GM18909 (cell line): Measurements from ENCODE around the gene TOR4A.

ENCODE experiments used
- ATAC-seq: cut with Tn5 transposase; IDR thresholded peaks from one replicate; pipeline ENCODE4 v1.9.1; 2021; ENCODE audit warnings: mild to moderate bottlenecking; ENCODE audit not compliant: unreplicated experiment, poor library complexity

Gene TOR4A

DNA sequence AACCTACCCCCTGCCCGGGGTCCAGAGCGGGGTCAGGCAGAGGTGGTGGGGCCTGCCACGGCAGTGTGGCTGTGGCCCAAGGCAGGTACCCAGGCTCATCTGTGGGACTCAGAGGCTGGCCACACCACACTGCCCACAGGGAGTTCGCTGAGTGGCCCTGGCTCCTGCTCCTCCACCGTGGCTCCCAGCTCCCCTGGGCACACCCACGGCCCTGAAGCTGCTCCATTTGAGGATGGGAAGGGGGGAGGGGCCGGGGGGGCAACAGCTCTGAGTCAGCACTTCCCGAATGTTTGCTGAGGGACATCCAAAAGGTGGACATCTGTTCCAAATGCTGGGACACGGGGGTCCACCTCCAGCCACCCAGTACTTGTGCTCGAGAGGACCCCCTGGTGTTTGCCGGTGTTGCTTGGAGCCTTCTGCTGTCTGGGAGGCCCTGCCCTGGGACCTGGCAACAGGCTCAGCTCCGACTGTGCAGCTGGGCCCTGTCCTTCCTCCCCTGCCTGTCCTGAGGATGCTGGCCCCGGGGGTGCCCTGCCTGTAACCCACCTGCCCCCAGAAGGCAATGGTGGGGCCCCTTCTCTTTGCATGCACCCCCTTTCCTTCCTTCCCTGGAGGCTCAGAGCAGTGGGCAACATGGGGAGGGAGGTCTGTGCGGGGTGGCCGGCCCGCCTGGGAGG, 27.0 kb downstream of the TOR4A start:
- no peak for ATAC-seq

- ATAC-seq: no peak
These were observed 27.7 kb downstream of the TOR4A start for GRCh38 chr9:137305060-137305797.

- ATAC-seq: no peak
These were observed 28.2 kb downstream of the TOR4A start for GRCh38 chr9:137305798-137306065.

- no peak for ATAC-seq
These were observed 28.7 kb downstream of the TOR4A start for GRCh38 chr9:137306066-137306849.

GRCh38 chr9:137306850-137307254, 29.3 kb downstream of the TOR4A start:
- ATAC-seq: no peak

GRCh38 chr9:137307255-137308056, 29.9 kb downstream of the TOR4A start:
- ATAC-seq: no peak

DNA sequence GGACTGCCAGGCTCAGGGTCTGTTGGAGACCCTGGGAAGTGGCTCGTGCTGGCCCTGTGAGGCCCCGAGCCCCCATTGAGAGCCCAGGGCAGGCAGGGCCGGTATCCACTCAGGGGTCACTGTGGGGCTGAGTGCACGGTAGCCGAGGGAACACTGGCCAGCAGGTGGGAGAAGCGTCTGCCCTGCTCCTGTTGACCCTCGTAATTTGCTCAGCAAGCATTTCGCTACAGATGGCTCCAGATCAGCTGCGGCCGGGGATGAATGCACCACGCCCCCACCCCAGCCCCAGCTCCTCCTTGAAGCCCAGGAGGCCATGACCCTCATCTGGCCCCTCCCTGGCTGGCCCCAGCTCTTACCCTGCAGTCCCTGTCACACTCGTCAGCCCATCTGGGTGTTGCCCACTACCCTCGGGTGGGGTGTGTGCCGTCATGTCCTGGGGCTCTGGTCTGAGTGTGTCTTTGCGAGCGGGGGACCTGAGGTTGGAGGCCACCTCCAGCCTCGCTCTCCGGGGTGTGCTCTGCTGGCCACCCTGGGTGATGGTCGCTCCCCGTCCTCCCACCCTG, 30.6 kb downstream of the TOR4A start:
- no peak for ATAC-seq

DNA sequence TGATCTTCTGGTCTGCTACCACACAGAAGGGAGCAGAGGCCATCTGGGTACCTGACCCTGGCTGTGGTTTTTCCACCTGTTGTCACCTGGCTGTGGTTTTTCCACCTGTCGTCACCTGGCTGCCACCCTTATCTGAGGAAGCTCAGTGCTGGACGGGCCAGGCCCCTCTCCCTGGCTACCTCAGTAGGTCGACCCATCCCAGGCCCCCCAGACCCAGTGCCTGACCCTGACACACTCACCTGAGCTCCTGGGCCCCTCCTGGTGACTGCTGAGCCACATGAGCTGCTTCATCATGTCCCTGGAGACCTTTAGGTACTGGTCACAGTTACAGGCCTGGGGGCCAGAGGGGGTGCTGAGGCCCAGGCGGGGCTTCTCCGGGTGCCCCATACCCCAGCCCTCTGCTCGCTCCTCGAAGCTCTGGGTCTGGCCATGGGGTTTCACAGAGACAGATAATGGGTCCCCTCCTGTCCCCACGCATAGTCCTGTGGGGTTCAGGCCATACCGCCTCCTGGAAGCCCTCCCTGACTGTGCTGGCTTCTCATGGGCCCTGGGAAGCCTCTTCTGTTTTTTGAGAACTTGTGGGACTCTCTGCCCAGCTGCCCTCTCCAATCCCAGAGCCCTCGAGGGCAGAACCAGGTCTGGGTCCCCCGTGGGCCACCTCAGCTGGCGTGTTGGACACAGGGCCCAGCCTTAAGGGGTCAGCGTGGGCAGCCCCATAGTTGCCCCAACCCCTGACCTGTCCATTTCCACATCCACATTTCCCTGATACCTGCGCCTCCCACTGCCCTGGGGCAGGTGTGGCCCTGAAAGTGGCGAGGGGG, 32.1 kb downstream of the TOR4A start:
- no peak for ATAC-seq

DNA sequence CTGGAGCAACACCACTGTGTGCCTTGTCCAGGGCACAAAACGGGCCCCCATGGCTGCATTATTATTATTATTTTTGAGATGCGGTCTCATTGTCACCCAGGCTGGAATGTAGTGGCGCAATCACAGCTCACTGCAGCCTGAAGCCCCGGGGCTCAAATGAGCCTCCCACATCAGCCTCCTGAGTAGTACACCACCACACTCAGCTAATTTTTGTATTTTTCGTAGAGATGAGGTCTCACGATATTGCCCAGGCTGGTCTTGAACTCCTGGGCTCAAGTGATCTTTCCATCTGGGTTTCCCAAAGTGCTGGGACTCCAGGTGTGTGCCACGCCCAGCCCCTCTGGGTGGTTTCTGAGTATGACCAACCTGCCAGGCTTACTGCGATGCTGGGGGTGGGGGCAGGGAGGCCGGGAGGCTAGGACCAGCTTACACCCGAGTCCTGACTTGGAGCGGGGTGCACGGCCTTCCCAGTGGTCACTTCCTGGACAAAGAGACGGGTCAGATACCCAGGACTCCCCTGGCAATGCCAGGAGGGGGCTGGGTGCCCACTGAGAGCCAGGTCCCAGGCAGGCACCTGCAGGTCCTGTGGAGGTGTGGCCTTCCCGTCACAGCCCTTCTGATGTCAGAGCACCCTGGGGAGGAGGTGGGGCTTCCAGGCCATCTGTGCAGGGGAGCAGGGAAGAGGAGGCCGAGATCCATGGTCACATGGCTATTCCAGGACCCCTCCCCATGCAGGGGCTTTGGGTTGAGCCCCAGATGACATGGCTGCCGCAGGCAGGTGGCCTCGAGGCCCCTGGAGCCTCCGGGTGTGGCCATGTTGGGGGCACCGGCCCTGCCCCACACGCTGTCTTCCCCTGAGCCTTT, 32.9 kb downstream of the TOR4A start:
- ATAC-seq: no peak

DNA sequence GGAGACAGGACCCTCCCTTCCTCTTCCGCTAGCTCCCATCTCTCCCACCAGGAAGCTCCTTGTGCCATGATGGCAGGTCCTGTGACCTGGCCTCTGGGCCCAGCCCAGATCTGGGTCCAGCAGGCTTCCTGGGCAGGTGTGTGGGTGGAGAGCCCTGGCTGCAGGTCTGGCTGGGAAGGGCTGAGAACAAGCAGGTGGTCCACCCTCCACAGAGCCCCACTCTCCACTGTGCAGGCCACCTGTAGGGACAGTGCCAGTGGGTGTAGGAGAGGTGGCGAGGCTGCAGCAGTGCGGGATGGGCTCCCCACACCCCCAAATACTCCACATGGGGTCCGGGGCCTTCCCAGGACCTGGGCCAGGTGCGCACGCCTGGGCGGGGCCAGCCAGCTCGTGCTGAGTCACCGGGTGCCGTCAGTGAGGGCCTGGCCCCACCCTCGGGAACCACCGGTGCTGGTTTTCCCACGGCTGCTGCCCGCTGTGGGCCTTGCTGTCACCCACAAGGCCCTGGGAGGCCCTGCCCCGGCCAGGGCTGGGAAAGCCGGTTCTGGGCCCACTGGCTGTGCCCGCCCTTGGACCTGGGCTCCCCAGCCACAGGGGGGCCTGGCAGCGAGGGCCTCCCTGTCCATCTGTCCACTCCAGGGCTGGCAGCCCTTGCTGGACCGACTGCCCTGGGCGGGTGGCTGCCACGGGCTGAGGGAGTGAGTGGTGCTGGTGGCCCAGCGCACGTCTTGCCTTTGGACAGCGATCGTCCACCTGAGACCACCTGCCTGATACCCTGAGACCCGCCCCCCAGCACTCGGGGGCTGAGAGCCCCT, 33.9 kb downstream of the TOR4A start:
- no peak for ATAC-seq

DNA sequence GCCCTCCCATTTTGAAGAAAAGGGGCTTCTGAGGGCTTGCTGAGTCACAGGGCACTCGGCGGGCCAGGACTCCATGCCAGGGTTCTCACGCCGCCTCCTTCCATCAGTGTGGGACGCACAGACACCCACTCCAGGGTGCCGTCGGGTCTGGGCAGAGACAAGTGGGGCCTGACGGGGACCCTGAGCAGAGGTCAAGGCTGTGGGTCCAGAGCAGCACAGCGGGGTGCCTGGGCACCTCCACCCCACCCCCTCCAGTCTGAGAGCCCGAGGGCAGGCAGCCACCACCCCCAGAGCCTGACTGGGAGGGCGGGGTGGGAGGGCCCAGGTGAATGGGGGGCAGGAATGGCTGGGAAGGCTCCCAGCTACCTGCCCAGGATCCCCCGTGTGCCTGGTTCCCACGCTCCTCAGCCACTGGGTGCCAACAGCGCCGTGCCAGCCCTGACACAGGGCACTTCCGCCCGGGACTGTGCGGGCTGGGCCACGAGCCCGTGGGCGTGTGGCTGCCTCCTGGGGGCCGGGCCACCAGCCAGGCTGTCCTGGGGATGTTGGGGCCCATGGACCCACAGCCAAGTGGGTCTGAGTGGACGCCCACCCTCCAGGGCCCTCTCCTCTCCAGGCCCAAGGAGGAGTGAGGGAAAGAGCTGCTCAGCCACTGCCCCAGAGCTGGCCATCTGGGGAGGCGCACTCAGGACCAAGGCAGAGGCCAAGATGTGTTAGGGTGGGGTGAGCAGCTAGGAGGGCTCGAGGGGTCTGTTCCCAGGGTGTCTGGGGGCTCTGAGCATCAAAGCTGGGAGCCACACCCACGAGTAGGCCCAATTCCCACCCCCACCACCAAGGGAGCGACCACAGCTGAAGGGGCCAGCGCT, 34.7 kb downstream of the TOR4A start:
- ATAC-seq: no peak

- no peak for ATAC-seq
These were observed 35.4 kb downstream of the TOR4A start for GRCh38 chr9:137312852-137313325.

DNA sequence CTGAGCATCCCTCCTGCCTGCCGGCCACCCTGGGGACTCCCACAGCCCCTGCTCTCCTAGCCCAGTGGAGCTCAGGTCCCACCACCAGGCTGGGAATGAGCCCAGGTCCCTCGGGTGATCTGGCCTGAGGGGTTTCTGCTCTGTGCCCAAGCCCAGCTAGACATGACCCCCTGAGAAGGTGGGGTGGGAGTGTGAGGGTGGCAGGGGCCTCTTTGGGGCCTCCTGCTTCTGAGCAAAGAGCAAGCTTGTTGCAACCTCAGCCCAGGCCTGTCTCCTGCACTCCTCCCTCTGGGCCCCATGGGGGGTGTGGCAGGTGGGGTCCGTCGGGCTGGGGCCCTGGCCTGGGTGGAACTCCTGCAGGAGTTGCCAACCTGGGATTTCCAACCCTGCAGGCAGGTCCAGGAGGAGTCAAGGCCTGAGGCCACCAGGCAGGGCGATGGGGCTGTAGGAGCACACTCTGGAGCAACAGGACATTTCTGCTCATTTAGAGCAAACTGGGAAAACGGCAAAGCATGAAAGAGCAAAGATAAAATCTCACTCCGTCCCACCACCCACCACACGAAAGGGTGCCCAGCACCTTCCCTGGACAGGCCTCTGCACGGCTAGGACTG, 35.9 kb downstream of the TOR4A start:
- ATAC-seq: no peak

- ATAC-seq: no peak
These were observed 36.5 kb downstream of the TOR4A start for GRCh38 chr9:137313956-137314560.

DNA sequence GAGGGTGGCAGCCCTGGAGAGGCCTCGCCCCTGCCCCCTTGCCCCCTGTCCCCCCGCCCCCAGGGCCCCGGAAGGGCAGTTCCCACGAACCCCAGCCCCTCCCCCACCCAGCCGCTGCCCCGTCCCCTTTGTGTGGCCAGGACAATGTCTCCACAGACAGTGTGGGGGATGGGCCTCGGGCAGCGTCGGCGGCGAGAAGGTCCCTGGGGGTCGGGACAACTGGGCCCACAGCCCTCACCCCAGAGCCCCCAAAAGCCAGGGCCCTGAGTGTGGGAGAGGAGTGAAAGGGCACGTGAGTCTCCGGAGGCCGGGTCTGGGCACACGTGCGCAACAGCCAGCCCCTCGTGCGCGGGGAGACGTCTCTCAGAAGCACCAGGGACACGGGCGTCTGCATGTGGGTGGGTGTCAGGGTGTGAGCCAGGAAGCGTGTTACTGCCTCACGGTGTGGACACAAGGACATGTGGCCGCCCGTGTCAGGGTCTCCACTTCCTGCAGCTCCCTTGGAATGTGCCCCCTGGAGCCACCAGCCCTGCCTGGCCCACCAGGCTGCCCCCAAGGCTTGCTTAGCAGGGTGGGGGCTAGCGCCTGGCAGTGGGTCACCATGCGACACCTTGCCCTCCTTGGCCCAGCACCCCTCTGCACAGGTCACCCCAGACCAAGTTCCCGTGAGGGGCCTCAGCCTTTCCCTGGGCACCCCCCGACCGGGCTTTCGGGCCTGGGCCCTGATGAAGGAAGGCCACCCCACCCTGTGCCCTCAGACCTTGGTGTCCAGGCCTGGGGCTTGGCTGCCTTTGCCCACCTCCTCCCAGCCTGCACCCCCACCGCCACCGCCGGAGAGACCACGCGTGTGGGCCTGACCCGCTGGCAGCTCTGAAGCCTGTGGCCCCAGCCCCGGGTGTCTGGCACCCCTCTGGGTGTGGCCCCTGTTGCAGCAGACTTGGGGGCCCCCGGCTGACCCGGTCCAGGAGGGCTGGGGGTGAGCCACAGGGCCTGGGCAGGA, 37.3 kb downstream of the TOR4A start:
- ATAC-seq: no peak
